Peyer's patch (tissue), 4 donors: Measurements from ENCODE around the gene RADIL. TPM values are rescaled to one million over a fixed set of nuclear protein-coding genes. Genes with fewer than 3 reads are reported as not detected.
"Not testable (repeated sequence)": the region's sequence is repeated elsewhere in the genome, so short reads cannot be mapped to it uniquely, and the experiment has no call there.

Experiments
- DNase-seq, 3 donors: peaks; one replicate each; pipeline ENCODE4 v3.0.0-alpha.2; 2017 to 2019
- H3K27ac ChIP-seq, 4 donors: fragments of 200-600 bp; sonication (generic); one replicate each; pipeline ENCODE4 v1.5.1; 2016 to 2019
- H3K27me3 ChIP-seq, 2 donors: fragments of 200-600 bp; sonication (generic); one replicate each; pipeline ENCODE4 v1.5.1; 2019
- H3K36me3 ChIP-seq, 3 donors: fragments of 200-600 bp; sonication (generic); one replicate each; pipeline ENCODE4 v1.5.1; 2016 to 2019
- H3K4me1 ChIP-seq, 4 donors: fragments of 200-600 bp; sonication (generic); one replicate each; pipeline ENCODE4 v1.5.1; 2016 to 2019
- H3K4me3 ChIP-seq, 4 donors: fragments of 200-600 bp; sonication (generic); 1 replicate in 3 of 4; 2 replicates in 1 of 4; pipeline ENCODE4 v1.5.1; 2016 to 2019; ENCODE audit warnings: mild to moderate bottlenecking in 1 of 4
- H3K9me3 ChIP-seq, 4 donors: fragments of 200-600 bp; sonication (generic); one replicate each; pipeline ENCODE4 v1.5.1; 2016 to 2019; ENCODE audit warnings: mild to moderate bottlenecking in 1 of 4
- POLR2A ChIP-seq, 2 donors: fragments of 450-650 bp; IDR thresholded peaks; one replicate each; pipeline ENCODE4 v1.5.1; 2017; ENCODE audit warnings: antibody characterized with exemption in 2 of 2, mild to moderate bottlenecking in 2 of 2, moderate library complexity in 2 of 2
- total RNA-seq, 4 donors: library from RNA; depleted of rRNA; stranded (reverse); fragments of >200 nt; gene quantifications; one replicate each; pipeline ENCODE4 v1.1.0, GENCODE V29; 2016
- TF ChIP-seq, protein P1 (sequence below), 6 experiments: fragments of 450-650 bp in 4 of 6; fragments of 200-600 bp in 2 of 6; sonication (generic) in 1 of 6; IDR thresholded peaks; one replicate each; pipeline ENCODE4 v1.5.1; 2017 to 2019; ENCODE audit warnings: antibody characterized with exemption in 6 of 6, mild to moderate bottlenecking in 3 of 6, moderate library complexity in 1 of 6

Gene RADIL
- total RNA-seq, 4 donors from 2014 or later = 1.1 to 16.5 (median 4.5) TPM

- no peak overlapping the region for H3K27ac ChIP-seq
- no peak overlapping the region for H3K4me3 ChIP-seq
- TF ChIP-seq, protein P1, sequence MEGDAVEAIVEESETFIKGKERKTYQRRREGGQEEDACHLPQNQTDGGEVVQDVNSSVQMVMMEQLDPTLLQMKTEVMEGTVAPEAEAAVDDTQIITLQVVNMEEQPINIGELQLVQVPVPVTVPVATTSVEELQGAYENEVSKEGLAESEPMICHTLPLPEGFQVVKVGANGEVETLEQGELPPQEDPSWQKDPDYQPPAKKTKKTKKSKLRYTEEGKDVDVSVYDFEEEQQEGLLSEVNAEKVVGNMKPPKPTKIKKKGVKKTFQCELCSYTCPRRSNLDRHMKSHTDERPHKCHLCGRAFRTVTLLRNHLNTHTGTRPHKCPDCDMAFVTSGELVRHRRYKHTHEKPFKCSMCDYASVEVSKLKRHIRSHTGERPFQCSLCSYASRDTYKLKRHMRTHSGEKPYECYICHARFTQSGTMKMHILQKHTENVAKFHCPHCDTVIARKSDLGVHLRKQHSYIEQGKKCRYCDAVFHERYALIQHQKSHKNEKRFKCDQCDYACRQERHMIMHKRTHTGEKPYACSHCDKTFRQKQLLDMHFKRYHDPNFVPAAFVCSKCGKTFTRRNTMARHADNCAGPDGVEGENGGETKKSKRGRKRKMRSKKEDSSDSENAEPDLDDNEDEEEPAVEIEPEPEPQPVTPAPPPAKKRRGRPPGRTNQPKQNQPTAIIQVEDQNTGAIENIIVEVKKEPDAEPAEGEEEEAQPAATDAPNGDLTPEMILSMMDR (IDR thresholded peaks at IDR 0.05) = no peak
- TF ChIP-seq POLR2A (IDR thresholded peaks at IDR 0.05) = no peak
- DNase-seq = no peak
- H3K9me3 ChIP-seq = no peaks in the 10 kb centered on the region
- H3K36me3 ChIP-seq = no peaks in the 10 kb centered on the region
- no peaks in the 10 kb centered on the region for H3K27me3 ChIP-seq
- peaks cover 0 to 3% (median 0%) of the 10 kb centered on the region in 4 donors for H3K4me1 ChIP-seq
Measured at GRCh38 chr7:4806983-4807597, 76.4 kb downstream of the RADIL start.

GRCh38 chr7:4805984-4806300 lies 77.6 kb downstream of the RADIL start:
- H3K4me1 ChIP-seq = peaks cover 0 to 3% (median 0%) of the 10 kb centered on the region in 4 donors
- no peak overlapping the region for H3K4me3 ChIP-seq
- no peaks in the 10 kb centered on the region for H3K27me3 ChIP-seq
- H3K27ac ChIP-seq = no peak overlapping the region
- TF ChIP-seq, protein P1 (IDR thresholded peaks at IDR 0.05) = no peak
- TF ChIP-seq POLR2A (IDR thresholded peaks at IDR 0.05) = no peak
- no peak for DNase-seq
- no peaks in the 10 kb centered on the region for H3K36me3 ChIP-seq
- H3K9me3 ChIP-seq = no peaks in the 10 kb centered on the region

GRCh38 chr7:4805110-4805983 lies 78.2 kb downstream of the RADIL start:
- no peak for TF ChIP-seq POLR2A (IDR thresholded peaks at IDR 0.05)
- TF ChIP-seq, protein P1 (IDR thresholded peaks at IDR 0.05) = no peak
- no peak overlapping the region for H3K27ac ChIP-seq
- H3K4me1 ChIP-seq = peaks cover 0 to 3% (median 0%) of the 10 kb centered on the region in 4 donors
- no peaks in the 10 kb centered on the region for H3K27me3 ChIP-seq
- DNase-seq = no peak
- no peaks in the 10 kb centered on the region for H3K36me3 ChIP-seq
- H3K9me3 ChIP-seq = no peaks in the 10 kb centered on the region
- no peak overlapping the region for H3K4me3 ChIP-seq

DNA sequence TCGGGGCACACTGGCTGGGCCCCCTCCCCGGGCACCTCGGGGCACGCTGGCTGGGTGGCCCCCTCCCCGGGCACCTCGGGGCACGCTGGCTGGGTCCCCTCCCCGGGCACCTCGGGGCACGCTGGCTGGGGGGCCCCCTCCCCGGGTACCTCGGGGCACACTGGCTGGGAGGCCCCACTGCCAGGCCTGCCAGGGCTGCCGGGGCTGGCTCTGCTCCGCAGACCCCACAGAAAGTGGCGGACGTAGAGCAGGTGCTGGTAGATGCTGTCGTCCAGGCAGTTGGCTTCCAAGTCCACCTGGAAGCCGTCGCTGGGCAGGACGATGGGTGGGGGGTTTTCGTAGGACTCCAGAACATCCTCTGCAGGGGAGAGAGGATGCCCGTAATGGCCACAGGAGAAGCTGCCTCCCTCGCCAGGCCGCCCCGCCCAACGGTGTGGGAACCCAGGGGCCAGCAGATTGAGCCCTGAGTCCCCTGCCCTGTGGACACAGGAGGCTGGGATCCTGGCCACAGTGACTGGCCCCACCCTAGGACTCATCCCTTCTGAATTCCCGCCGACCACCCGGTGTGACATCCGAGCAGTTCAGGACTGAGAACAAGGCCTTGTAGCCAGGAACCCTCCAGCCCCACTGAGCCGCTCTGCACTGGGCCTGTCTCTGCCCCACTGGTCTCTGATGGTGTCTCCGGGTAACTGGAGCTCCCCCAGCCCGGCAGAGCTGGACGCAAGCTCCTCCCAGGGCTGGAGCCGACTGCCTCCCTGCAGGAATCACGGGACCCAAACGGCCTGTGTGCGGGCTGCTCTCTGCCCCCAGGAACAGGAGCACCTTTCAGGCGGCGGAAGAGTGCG lies 79.9 kb downstream of the RADIL start:
- H3K9me3 ChIP-seq = no peaks in the 10 kb centered on the region
- H3K36me3 ChIP-seq = no peaks in the 10 kb centered on the region
- H3K4me1 ChIP-seq = no peaks in the 10 kb centered on the region
- no peak for DNase-seq
- H3K4me3 ChIP-seq = no peak overlapping the region
- TF ChIP-seq POLR2A (IDR thresholded peaks at IDR 0.05) = no peak
- TF ChIP-seq, protein P1 (IDR thresholded peaks at IDR 0.05) = no peak
- no peak overlapping the region for H3K27ac ChIP-seq
- no peaks in the 10 kb centered on the region for H3K27me3 ChIP-seq

GRCh38 chr7:4802577-4802976 lies 80.9 kb downstream of the RADIL start:
- H3K27ac ChIP-seq, H3K27me3 ChIP-seq, DNase-seq, H3K36me3 ChIP-seq, H3K4me3 ChIP-seq, H3K9me3 ChIP-seq, H3K4me1 ChIP-seq: not testable (repeated sequence)
